HG02852 (cell line): ENCODE results near the gene ZFYVE1.

ENCODE experiments used
- ATAC-seq: cut with Tn5 transposase; IDR thresholded peaks from one replicate; pipeline ENCODE4 v1.9.1; 2021; ENCODE audit warnings: mild to moderate bottlenecking, moderate library complexity; ENCODE audit not compliant: unreplicated experiment

The ZFYVE1 gene

DNA sequence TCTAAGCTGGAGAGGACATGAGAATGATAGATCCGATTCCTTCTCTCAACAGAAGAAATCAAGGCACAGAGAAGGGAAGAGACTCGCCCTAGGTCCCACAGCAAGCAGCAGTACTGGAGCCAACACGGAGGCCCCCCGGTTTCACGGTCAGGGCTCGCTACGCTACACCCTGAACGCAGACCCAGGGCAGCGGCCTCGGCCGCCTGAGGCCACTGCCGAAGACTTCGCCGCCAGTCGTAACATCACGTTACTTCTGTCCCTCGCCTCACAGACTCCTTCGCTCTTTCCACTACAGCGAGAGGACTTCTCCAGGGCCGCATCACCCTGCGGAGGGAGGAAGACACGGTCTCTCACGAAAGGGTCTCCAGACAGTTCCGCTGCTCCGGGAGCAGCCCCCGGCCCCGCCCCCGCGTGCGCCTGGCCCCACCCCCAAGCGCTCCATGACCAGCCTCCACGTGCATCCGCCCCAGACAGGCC lies 101.1 kb downstream of the ZFYVE1 start:
- ATAC-seq: peak; percentile 13

DNA sequence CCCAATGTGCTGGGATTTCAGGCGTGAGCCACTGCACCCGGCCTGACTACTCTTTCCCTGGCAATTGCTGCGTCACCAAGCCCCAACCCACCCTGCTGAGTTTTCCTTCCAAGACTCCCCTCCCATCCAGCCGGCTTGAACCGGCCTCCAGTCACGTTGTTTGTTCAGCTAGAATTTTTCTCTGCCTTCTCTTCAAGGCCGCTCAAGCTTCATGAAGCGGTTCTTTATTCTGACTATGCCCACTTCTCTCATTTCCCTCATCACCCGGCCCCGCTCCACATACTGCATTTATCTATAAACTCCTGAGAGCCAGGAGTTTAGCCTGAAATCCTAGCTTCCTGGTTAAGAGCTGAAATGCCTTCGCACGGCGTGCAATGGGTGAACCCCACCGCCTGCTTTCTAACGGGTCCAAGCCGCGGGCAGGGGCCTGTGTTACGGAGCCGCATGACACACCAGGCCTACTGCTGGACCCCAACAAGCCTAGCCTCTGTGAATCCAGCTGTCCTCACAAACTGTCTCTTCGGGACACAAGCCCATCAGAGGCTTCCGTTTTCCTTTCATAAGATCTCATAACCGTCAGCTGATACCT lies 101.6 kb downstream of the ZFYVE1 start:
- no peak for ATAC-seq

DNA sequence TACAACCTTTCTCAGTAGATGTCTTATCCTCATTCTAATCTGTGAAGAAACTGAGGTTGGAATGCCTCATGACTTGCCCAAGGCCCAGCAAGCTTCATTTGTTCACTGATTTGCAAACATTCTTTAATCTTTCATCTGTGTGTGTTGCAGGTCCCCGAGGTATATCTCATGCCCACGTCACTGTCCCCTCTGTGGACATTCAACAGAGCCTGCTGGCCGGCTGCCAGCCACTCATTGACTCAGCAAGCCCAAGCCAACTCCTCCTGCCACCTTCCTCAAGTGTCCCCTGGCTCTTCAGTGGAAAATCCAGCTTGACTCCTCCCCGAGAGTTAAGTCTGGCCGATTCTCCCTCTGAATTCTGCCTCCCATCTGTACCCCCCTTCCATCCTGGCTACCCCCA lies 102.6 kb downstream of the ZFYVE1 start:
- ATAC-seq: no peak

GRCh38 chr14:72921396-72921795 lies 105.5 kb downstream of the ZFYVE1 start:
- no peak for ATAC-seq

DNA sequence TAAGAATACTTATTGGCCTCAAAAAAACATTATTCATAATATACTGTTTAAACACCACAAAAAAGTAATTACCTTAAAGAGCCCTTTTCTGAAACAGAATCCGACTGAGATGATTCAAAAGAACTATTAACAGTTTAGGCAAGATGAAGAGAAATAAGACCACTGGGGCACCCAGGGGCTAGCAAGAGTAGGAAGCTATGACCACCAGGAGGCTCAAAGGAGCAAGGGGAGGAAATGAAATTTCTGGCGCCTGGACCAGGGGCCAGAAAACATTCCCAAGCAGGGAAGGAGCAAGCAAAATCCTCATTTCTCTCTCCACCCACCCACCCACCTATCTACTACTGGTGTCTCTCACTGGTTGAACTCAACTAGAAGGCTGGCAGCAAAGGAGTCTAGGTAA lies 106.9 kb downstream of the ZFYVE1 start:
- no peak for ATAC-seq
